ENCODE data around the gene RTCB.
"Not testable (repeated sequence)": the region's sequence is repeated elsewhere in the genome, so short reads cannot be mapped to it uniquely, and the experiment has no call there.

Gene RTCB

DNA sequence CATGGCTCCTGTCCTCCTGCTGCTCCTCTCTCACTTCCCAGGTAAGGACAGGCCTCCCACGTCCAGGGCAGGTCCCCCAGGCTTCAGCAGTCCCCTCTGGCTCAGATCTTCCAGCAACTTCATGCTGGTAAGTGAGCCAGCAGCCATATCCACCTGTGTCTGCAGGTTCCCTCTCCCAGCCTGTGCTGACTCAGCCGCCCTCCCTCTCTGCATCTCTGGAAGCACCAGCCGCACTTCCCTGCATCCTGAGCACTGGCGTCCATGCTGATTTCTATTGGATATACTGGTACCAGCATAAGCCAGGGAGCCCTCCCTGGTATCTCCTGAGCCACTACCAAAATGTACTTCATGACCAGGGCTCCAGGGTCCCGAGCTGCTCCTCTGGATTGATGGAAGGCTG is 35.4 kb downstream of the RTCB start:
- no peaks in the 10 kb centered on the region for H3K4me1 ChIP-seq (ENCODE audit: low read length)
- no peak for TF ChIP-seq EZH2phosphoT487 (IDR thresholded peaks at IDR 0.05; ENCODE audit: low read depth)
- TF ChIP-seq, protein P1, sequence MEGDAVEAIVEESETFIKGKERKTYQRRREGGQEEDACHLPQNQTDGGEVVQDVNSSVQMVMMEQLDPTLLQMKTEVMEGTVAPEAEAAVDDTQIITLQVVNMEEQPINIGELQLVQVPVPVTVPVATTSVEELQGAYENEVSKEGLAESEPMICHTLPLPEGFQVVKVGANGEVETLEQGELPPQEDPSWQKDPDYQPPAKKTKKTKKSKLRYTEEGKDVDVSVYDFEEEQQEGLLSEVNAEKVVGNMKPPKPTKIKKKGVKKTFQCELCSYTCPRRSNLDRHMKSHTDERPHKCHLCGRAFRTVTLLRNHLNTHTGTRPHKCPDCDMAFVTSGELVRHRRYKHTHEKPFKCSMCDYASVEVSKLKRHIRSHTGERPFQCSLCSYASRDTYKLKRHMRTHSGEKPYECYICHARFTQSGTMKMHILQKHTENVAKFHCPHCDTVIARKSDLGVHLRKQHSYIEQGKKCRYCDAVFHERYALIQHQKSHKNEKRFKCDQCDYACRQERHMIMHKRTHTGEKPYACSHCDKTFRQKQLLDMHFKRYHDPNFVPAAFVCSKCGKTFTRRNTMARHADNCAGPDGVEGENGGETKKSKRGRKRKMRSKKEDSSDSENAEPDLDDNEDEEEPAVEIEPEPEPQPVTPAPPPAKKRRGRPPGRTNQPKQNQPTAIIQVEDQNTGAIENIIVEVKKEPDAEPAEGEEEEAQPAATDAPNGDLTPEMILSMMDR (IDR thresholded peaks at IDR 0.05; ENCODE audit: low read depth, low read length), result no peak
- H3K9me3 ChIP-seq (ENCODE audit: insufficient read depth, low read length), result no peaks in the 10 kb centered on the region
- no peaks in the 10 kb centered on the region for H3K27me3 ChIP-seq (ENCODE audit: low read depth, low read length)
- H3K27ac ChIP-seq (ENCODE audit: low read length), result no peak overlapping the region
- no peak overlapping the region for H3K9ac ChIP-seq (ENCODE audit: low read length)
- no peaks in the 10 kb centered on the region for H3K36me3 ChIP-seq (replicated peaks; ENCODE audit: low read depth, low read length)
- H4K20me1 ChIP-seq (ENCODE audit: insufficient read depth, low read length), result no peaks in the 10 kb centered on the region
- H3K79me2 ChIP-seq (ENCODE audit: low read length), result no peaks in the 10 kb centered on the region
- no peak overlapping the region for H3K4me3 ChIP-seq (ENCODE audit: low read length)
- no peak overlapping the region for H2AFZ ChIP-seq (ENCODE audit: low read depth, low read length)
- H3K4me2 ChIP-seq (ENCODE audit: low read length), result no peak overlapping the region

DNA sequence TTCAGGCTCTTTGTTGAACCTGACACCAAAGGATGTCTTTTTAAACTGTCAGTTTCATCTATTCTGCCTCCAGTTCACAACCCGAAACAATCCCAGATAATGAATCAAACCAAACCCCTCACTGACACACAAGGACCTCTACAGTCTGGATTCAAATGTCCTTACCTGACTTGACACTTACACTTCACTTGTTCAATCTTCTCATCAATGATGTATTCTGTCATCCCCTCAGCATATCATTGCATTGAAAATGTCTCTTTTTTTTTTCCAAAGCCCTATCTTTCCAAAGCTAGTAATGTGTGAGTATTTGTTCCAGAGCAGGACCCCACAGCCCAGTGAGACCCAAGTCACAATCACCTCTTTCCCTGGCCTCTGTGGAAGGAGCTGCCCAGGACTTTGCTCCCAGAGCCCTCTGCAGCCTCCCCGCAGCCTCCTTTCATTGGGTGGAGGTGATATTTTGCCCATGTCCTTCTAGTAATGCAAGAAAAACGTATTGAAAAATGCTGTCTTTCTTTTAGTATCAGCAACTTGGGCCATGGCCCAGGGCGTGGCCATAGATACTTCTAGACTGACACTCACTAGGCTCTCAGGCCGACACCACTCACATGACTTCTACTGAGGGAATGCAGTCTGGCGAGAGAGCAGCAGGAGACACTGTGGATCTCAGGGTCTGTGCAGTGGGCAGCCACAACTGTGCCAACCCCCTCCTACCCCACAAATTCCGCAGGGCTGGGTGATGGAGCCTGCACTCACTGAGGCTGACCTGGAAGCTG is 36.2 kb downstream of the RTCB start:
- no peak overlapping the region for H3K4me3 ChIP-seq (ENCODE audit: low read length)

DNA sequence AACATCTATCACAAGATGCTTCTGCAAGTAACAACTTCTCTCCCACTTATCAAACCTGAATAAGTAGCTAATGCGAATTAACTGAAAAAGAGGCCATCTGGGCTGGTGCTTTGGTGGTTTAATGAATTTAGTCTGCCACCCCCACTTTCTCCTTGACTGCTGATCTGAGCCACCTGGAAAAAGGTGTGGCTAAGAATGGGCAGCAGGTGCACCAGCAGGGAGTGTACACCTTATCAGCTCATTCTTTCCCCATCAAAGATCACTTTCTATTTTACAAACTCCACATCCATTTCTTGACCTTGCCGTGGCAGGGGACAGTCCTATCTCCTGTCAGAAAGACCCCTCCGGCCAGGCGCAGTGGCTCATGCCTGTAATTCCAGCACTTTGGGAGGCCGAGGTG is 47.8 kb downstream of the RTCB start:
- no peak for TF ChIP-seq EZH2phosphoT487 (IDR thresholded peaks at IDR 0.05; ENCODE audit: low read depth)
- Histone ChIP-seq H3K4me1 (ENCODE audit: low read length) (no peaks in the 10 kb centered on the region), H3K36me3 (replicated peaks; ENCODE audit: low read depth, low read length) (no peaks in the 10 kb centered on the region), H3K4me3 (ENCODE audit: low read length) (no peak overlapping the region), H3K27me3 (ENCODE audit: low read depth, low read length) (no peaks in the 10 kb centered on the region), H3K4me2 (ENCODE audit: low read length) (no peak overlapping the region), H3K27ac (ENCODE audit: low read length) (no peak overlapping the region), H4K20me1 (ENCODE audit: insufficient read depth, low read length) (no peaks in the 10 kb centered on the region), H3K9me3 (ENCODE audit: insufficient read depth, low read length) (no peaks in the 10 kb centered on the region), H2AFZ (ENCODE audit: low read depth, low read length) (no peak overlapping the region), H3K9ac (ENCODE audit: low read length) (no peak overlapping the region), H3K79me2 (ENCODE audit: low read length) (no peaks in the 10 kb centered on the region)

More for the DNA sequence above, 36.2 kb downstream of the RTCB start:
- H4K20me1 ChIP-seq (ENCODE audit: insufficient read depth, low read length), result no peaks in the 10 kb centered on the region
- TF ChIP-seq, protein P1 (IDR thresholded peaks at IDR 0.05; ENCODE audit: low read depth, low read length), result no peak
- TF ChIP-seq EZH2phosphoT487 (IDR thresholded peaks at IDR 0.05; ENCODE audit: low read depth), result no peak
- no peak overlapping the region for H3K9ac ChIP-seq (ENCODE audit: low read length)
- no peaks in the 10 kb centered on the region for H3K4me1 ChIP-seq (ENCODE audit: low read length)
- no peak overlapping the region for H3K27ac ChIP-seq (ENCODE audit: low read length)
- no peaks in the 10 kb centered on the region for H3K27me3 ChIP-seq (ENCODE audit: low read depth, low read length)
- no peaks in the 10 kb centered on the region for H3K36me3 ChIP-seq (replicated peaks; ENCODE audit: low read depth, low read length)
- no peak overlapping the region for H3K4me2 ChIP-seq (ENCODE audit: low read length)
- no peak overlapping the region for H2AFZ ChIP-seq (ENCODE audit: low read depth, low read length)
- H3K79me2 ChIP-seq (ENCODE audit: low read length), result no peaks in the 10 kb centered on the region
- no peaks in the 10 kb centered on the region for H3K9me3 ChIP-seq (ENCODE audit: insufficient read depth, low read length)

DNA sequence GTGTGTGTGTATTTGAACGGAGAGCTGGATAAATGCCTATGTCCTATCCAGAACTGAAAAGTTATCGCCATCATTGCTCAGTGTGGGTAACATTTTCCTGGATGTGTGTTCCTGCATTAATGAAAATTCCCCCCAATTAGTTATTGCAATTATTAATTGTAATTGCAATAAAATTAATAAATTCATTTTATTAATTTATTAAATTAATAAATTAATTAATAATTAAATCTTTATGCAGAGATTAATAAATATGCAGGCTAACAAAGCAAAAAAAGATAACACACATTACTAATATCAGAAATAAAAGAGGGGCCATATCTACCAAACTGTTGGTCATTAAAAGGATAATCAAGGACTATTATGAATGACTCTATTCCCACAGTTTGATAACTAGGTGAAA is 50.8 kb downstream of the RTCB start:
- H3K27me3 ChIP-seq (ENCODE audit: low read depth, low read length), result no peaks in the 10 kb centered on the region
- no peak overlapping the region for H2AFZ ChIP-seq (ENCODE audit: low read depth, low read length)
- no peaks in the 10 kb centered on the region for H3K4me1 ChIP-seq (ENCODE audit: low read length)
- H3K79me2 ChIP-seq (ENCODE audit: low read length), result no peaks in the 10 kb centered on the region
- no peak for TF ChIP-seq EZH2phosphoT487 (IDR thresholded peaks at IDR 0.05; ENCODE audit: low read depth)
- TF ChIP-seq, protein P1 (IDR thresholded peaks at IDR 0.05; ENCODE audit: low read depth, low read length), result no peak
- no peaks in the 10 kb centered on the region for H3K36me3 ChIP-seq (replicated peaks; ENCODE audit: low read depth, low read length)
- H3K27ac ChIP-seq (ENCODE audit: low read length), result no peak overlapping the region
- no peaks in the 10 kb centered on the region for H4K20me1 ChIP-seq (ENCODE audit: insufficient read depth, low read length)
- no peak overlapping the region for H3K4me2 ChIP-seq (ENCODE audit: low read length)
- no peak overlapping the region for H3K9ac ChIP-seq (ENCODE audit: low read length)
- no peak overlapping the region for H3K4me3 ChIP-seq (ENCODE audit: low read length)
- no peaks in the 10 kb centered on the region for H3K9me3 ChIP-seq (ENCODE audit: insufficient read depth, low read length)

DNA sequence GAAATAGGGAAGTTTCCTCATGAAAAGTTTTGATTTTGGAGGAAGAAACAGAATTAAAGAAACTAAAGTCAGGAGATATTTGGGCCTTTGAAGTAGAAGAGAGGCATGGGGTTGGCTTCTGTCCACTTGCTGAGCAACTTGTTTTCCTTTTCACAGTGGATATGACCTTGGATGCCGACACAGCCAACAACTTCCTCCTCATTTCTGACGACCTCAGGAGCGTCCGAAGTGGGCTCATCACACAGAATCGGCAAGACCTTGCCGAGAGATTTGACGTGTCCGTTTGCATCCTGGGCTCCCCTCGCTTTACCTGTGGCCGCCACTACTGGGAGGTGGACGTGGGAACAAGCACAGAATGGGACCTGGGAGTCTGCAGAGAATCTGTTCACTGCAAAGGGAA is 52.0 kb downstream of the RTCB start:
- H3K4me3 ChIP-seq (ENCODE audit: low read length); H2AFZ ChIP-seq (ENCODE audit: low read depth, low read length); H3K79me2 ChIP-seq (ENCODE audit: low read length); H4K20me1 ChIP-seq (ENCODE audit: insufficient read depth, low read length); H3K4me1 ChIP-seq (ENCODE audit: low read length); H3K27me3 ChIP-seq (ENCODE audit: low read depth, low read length); H3K9ac ChIP-seq (ENCODE audit: low read length); H3K27ac ChIP-seq (ENCODE audit: low read length); H3K4me2 ChIP-seq (ENCODE audit: low read length); H3K36me3 ChIP-seq (replicated peaks; ENCODE audit: low read depth, low read length); H3K9me3 ChIP-seq (ENCODE audit: insufficient read depth, low read length): not testable (repeated sequence)

GRCh38 chr22:32357567-32357966 is 54.5 kb downstream of the RTCB start, which contains the start of gene RFPL3:
RFPL3 (plus strand) TSS chr22:32357867; CDS start chr22:32358072, 205 bp downstream.
- not testable (repeated sequence) for H3K4me3 ChIP-seq (ENCODE audit: low read length); H3K36me3 ChIP-seq (replicated peaks; ENCODE audit: low read depth, low read length); H3K4me1 ChIP-seq (ENCODE audit: low read length); H2AFZ ChIP-seq (ENCODE audit: low read depth, low read length); H3K79me2 ChIP-seq (ENCODE audit: low read length); H3K27me3 ChIP-seq (ENCODE audit: low read depth, low read length); H3K27ac ChIP-seq (ENCODE audit: low read length); H3K4me2 ChIP-seq (ENCODE audit: low read length); H3K9me3 ChIP-seq (ENCODE audit: insufficient read depth, low read length); H4K20me1 ChIP-seq (ENCODE audit: insufficient read depth, low read length); H3K9ac ChIP-seq (ENCODE audit: low read length)

Measured in OCI-LY3 (cell line).